CD4-positive, alpha-beta memory T cell (primary cell): ENCODE results near the gene TMEM176B. TPM values are rescaled to one million over a fixed set of nuclear protein-coding genes. Genes with fewer than 3 reads are reported as not detected.

Experiments used
- CTCF ChIA-PET: fragments of 350-600 bp; sonication (Branson Sonifier 250); formaldehyde crosslinking; loops from one replicate; lab custom pipeline; 2021; ENCODE audit warnings: inconsistent platforms; ENCODE audit not compliant: partially characterized antibody; lab: Charles Lee
- POLR2A ChIA-PET: fragments of 350-600 bp; sonication (Branson Sonifier 250); formaldehyde crosslinking; loops from one replicate; lab custom pipeline; 2021; ENCODE audit not compliant: partially characterized antibody; lab: Charles Lee
- DNase-seq, 5 donors: peaks; one replicate each; pipeline versions ENCODE4 v3.0.0 to v3.0.0-alpha.2; 2020 to 2022; ENCODE audit warnings: mixed read lengths in 1 of 5
- H3K27ac ChIP-seq: one replicate; pipeline ENCODE4 v1.7.0; 2013; ENCODE audit warnings: low read depth, low read length
- H3K27me3 ChIP-seq: 2 replicates; pipeline ENCODE4 v1.7.0; 2013; ENCODE audit warnings: mild to moderate bottlenecking, low read length, moderate library complexity; ENCODE audit not compliant: insufficient read depth
- H3K36me3 ChIP-seq: 2 replicates; pipeline ENCODE4 v1.7.0; 2013; ENCODE audit warnings: mild to moderate bottlenecking, low read length, moderate library complexity; ENCODE audit not compliant: insufficient read depth
- H3K4me1 ChIP-seq: 2 replicates; pipeline ENCODE4 v1.7.0; 2013; ENCODE audit warnings: mild to moderate bottlenecking, low read length, moderate library complexity; ENCODE audit not compliant: insufficient read depth
- H3K4me3 ChIP-seq, 2 donors: one replicate each; pipeline ENCODE4 v1.7.0; 2013; ENCODE audit warnings: low read length in 2 of 2, mild to moderate bottlenecking in 1 of 2
- H3K9me3 ChIP-seq, 2 donors: one replicate each; pipeline ENCODE4 v1.7.0; 2013; ENCODE audit warnings: low read length in 2 of 2, control low read depth in 1 of 2; ENCODE audit not compliant: control insufficient read depth in 1 of 2
- H3K27ac Mint-ChIP-seq, 7 donors: one replicate each; pipeline ENCODE4 v1.8.0; 2020 to 2021; ENCODE audit warnings: mixed read lengths in 7 of 7, mild to moderate bottlenecking in 6 of 7, inconsistent platforms in 3 of 7, moderate library complexity in 3 of 7
- H3K27me3 Mint-ChIP-seq, 2 donors: one replicate each; pipeline ENCODE4 v1.8.0; 2020 to 2021; ENCODE audit warnings: mixed read lengths in 2 of 2
- H3K36me3 Mint-ChIP-seq, 2 donors: one replicate each; pipeline ENCODE4 v1.8.0; 2020 to 2021; ENCODE audit warnings: mixed read lengths in 2 of 2, inconsistent platforms in 1 of 2, mild to moderate bottlenecking in 1 of 2
- H3K4me1 Mint-ChIP-seq, 4 donors: one replicate each; pipeline ENCODE4 v1.8.0; 2020 to 2021; ENCODE audit warnings: mixed read lengths in 4 of 4, mild to moderate bottlenecking in 1 of 4
- H3K4me3 Mint-ChIP-seq, 8 donors: one replicate each; pipeline ENCODE4 v1.8.0; 2020 to 2021; ENCODE audit warnings: mixed read lengths in 8 of 8, mild to moderate bottlenecking in 7 of 8, moderate library complexity in 6 of 8, inconsistent platforms in 3 of 8
- H3K9me3 Mint-ChIP-seq, 8 donors: one replicate each; pipeline ENCODE4 v1.8.0; 2020 to 2021; ENCODE audit warnings: mixed read lengths in 8 of 8, mild to moderate bottlenecking in 5 of 8, inconsistent platforms in 3 of 8, moderate library complexity in 1 of 8
- intact Hi-C: fragments of 100-400 bp; cut with micrococcal nuclease; formaldehyde crosslinking; loops from one replicate; pipeline ENCODE4 v1.15.1; 2023
- polyA plus RNA-seq, 2 donors: library from polyadenylated mRNA; unstranded; fragments of 300-500 nt; fragmentation: Illumina TruSeq; gene quantifications; one replicate each; pipeline ENCODE4 v1.2.3, GENCODE V29; 2021
- total RNA-seq, 2 experiments: library from RNA; stranded (reverse); gene quantifications; one replicate each; pipeline ENCODE4 v1.2.3, GENCODE V29; 2021

The TMEM176B gene
- 1 to 10 TPM; 1.6 to 2.3 TPM for total RNA-seq
- polyA plus RNA-seq, result not detected

DNA sequence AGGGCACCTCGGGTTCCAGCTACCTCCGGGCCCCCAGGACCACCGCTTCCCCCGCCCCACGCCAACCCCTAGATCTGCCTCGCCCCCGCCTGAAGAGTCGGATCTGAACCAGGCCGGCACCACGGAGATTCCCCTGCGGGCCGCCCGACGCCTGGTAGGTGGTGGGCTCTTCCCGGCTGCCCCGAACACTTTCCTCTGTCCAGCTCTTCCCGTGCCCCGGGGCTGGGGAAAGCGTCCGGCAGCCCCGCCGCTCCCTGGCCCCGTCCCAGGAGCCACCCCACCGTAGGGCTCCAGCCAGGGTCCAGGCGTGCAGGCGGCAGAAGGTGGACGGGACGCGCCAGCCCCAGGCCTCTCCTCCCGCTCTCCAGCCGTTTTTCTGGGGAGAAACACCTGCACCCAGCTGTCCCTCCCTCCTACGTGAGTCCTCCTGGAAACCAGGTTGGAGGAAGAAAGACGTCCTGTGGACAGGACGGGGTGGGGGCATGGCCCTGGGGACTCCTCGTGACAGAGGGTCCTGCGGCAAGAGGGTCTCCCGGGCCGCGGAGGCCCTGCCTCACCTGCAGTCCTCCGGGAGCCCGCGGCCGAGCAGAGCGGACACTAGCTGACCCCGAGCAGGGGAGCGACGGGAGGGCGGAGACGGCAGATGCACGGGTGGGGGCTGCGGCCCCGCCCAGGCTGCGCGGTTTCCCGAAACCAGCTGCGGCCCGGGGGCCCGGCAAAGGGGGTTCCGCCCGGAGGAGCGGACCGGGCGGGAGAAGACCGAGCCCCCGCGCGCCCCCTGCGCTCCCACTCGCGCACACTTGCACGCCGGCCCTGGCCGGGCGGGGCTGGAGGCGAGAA, at the start of gene TMEM176B:
TMEM176B (minus strand) TSS at position 624 of the 840 bp plus-strand sequence. CDS start 3,795 bp downstream, outside the sequence.
- CTCF ChIA-PET, result no interaction called here
- DNase-seq, result no peak
- H3K4me1 ChIP-seq, result peaks cover 14% of the 10 kb centered on the region
- no peaks in the 10 kb centered on the region for H3K36me3 ChIP-seq
- Mint-ChIP-seq H3K27ac (no peak within 1 kb of the TSS), H3K4me3 (peak within 1 kb of the TSS; percentile 59 to 76 (median 74)), H3K27me3 (peaks cover 42 to 45% of the 10 kb centered on the region in 2 donors), H3K36me3 (peaks cover 0 to 1% of the 10 kb centered on the region in 2 donors), H3K9me3 (peaks cover 0 to 14% (median 6%) of the 10 kb centered on the region in 8 donors), H3K4me1 (peaks cover 2 to 14% (median 4%) of the 10 kb centered on the region in 4 donors)
- H3K4me3 ChIP-seq, result peak within 1 kb of the TSS in 1 of 2 donors; percentile 32
- H3K9me3 ChIP-seq, result no peaks in the 10 kb centered on the region
- intact Hi-C loops, result no loop called here
- POLR2A ChIA-PET, result interaction anchor here (0.6 kb wide), 1 partner anchor 1859 kb away, joined by 3 read pairs; no protein-coding TSS in a partner anchor
- H3K27me3 ChIP-seq, result peaks cover 32% of the 10 kb centered on the region
- no peak within 1 kb of the TSS for H3K27ac ChIP-seq

DNA sequence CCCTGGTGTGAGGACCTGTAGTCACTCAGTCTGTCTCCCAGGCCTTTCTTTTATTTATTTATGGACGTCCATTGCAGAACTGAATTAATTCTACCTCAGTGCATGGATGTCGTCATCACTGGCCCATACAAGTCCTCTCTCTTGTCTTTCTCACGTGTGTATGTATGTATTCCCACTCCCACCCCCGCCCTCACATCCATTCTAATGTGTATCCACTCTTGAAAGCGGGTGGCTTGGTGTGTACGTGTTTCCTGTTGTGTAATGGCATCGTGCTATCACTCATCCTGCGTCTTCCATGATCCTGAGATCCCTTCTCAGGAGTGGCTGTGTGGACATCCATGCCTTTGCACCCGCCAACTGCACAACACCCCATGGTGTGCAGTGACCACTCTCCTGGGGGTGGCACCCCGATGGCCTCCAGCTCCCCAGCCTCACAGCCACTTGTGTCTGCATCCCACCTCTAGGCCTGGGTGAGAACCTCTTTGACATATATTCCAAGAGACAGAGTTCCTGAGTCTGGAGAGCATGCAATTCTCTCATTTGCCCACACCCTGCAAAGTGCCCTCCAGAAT, 49.1 kb upstream of the TMEM176B start:
- ChIA-PET CTCF (no interaction called here), POLR2A (no interaction called here)
- no peaks in the 10 kb centered on the region for H3K9me3 Mint-ChIP-seq
- H3K27me3 Mint-ChIP-seq, result peaks cover 17 to 23% of the 10 kb centered on the region in 2 donors
- H3K27ac ChIP-seq, result no peak overlapping the region
- no peak overlapping the region for H3K27ac Mint-ChIP-seq
- no peaks in the 10 kb centered on the region for H3K36me3 ChIP-seq
- peaks cover 0 to 6% (median 0%) of the 10 kb centered on the region in 4 donors for H3K4me1 Mint-ChIP-seq
- DNase-seq, result no peak
- no peaks in the 10 kb centered on the region for H3K9me3 ChIP-seq
- peaks cover 7% of the 10 kb centered on the region for H3K27me3 ChIP-seq
- no peaks in the 10 kb centered on the region for H3K36me3 Mint-ChIP-seq
- intact Hi-C loops, result no loop called here
- H3K4me1 ChIP-seq, result no peaks in the 10 kb centered on the region
- no peak overlapping the region for H3K4me3 ChIP-seq
- H3K4me3 Mint-ChIP-seq, result no peak overlapping the region

DNA sequence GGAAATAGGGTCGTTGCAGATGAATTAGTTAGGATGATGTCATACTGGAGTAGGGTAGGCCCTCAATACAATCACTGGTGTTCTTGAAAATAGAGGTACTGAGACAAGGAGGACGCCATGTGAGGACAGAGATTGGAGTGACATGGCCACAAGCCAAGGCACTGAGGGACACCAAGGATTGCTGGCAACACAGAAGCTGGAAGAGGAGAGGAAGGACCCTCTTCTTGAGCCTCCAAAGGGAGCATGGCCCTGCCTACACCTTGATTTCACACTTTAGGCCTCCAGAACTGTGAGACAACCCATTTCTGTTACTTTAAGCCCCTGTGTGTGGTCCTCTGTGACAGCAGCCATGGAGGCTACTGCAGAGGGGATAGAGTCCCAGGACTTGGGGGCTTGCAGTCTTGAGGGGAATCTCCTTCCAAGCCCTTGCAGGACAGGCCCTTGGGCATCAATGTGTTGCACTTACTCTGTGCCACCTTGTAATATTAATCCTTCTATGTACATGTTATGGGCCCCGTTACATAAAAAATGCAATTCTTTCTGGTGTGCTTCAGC, 48.5 kb upstream of the TMEM176B start:
- Mint-ChIP-seq H3K4me3 (no peak overlapping the region), H3K4me1 (peaks cover 0 to 6% (median 0%) of the 10 kb centered on the region in 4 donors), H3K27ac (no peak overlapping the region), H3K36me3 (no peaks in the 10 kb centered on the region), H3K27me3 (peaks cover 16 to 22% of the 10 kb centered on the region in 2 donors), H3K9me3 (no peaks in the 10 kb centered on the region)
- DNase-seq, result no peak
- Histone ChIP-seq H3K27me3 (peaks cover 7% of the 10 kb centered on the region), H3K36me3 (no peaks in the 10 kb centered on the region), H3K27ac (no peak overlapping the region), H3K4me3 (no peak overlapping the region), H3K9me3 (no peaks in the 10 kb centered on the region), H3K4me1 (no peaks in the 10 kb centered on the region)
- intact Hi-C loops, result no loop called here
- POLR2A ChIA-PET, result no interaction called here
- CTCF ChIA-PET, result no interaction called here

- H3K27ac ChIP-seq, result no peak overlapping the region
- DNase-seq, result no peak
- no peaks in the 10 kb centered on the region for H3K36me3 ChIP-seq
- Mint-ChIP-seq H3K36me3 (no peaks in the 10 kb centered on the region), H3K4me3 (no peak overlapping the region), H3K4me1 (peaks cover 0 to 6% (median 0%) of the 10 kb centered on the region in 4 donors), H3K9me3 (no peaks in the 10 kb centered on the region), H3K27me3 (peaks cover 16 to 22% of the 10 kb centered on the region in 2 donors), H3K27ac (no peak overlapping the region)
- ChIA-PET POLR2A (no interaction called here), CTCF (no interaction called here)
- no peaks in the 10 kb centered on the region for H3K9me3 ChIP-seq
- H3K4me1 ChIP-seq, result no peaks in the 10 kb centered on the region
- H3K27me3 ChIP-seq, result peaks cover 7% of the 10 kb centered on the region
- H3K4me3 ChIP-seq, result no peak overlapping the region
- intact Hi-C loops, result no loop called here
These were observed 47.9 kb upstream of the TMEM176B start for GRCh38 chr7:150848111-150848510.

DNA sequence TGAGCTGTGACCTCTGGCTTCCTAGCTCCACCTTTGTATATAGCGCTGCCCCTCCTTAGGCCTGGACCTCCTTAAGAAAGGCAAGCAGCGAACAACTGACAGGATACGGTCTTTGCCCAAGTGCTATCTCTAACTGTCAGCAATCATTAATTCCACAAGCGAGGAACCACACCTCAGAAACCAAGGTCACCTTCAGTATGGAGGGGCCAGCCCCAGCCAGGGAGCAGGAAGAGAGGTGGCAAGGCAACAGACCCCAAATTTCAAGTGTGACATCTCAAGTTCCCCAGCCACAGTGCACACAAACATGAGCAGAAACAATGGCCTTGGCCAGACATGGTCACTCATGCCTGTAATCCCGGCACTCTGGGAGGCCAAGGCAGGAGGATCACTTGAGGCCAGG, 47.4 kb upstream of the TMEM176B start:
- Histone ChIP-seq H3K36me3 (no peaks in the 10 kb centered on the region), H3K9me3 (no peaks in the 10 kb centered on the region), H3K27me3 (peaks cover 7% of the 10 kb centered on the region), H3K4me3 (no peak overlapping the region), H3K27ac (no peak overlapping the region), H3K4me1 (no peaks in the 10 kb centered on the region)
- POLR2A ChIA-PET, result no interaction called here
- Mint-ChIP-seq H3K9me3 (no peaks in the 10 kb centered on the region), H3K27me3 (peaks cover 16 to 18% of the 10 kb centered on the region in 2 donors), H3K4me1 (peaks cover 0 to 4% (median 0%) of the 10 kb centered on the region in 4 donors), H3K27ac (peak overlapping the region in 1 of 7 donors; percentile 58), H3K4me3 (no peak overlapping the region), H3K36me3 (no peaks in the 10 kb centered on the region)
- CTCF ChIA-PET, result no interaction called here
- intact Hi-C loops, result no loop called here
- no peak for DNase-seq

DNA sequence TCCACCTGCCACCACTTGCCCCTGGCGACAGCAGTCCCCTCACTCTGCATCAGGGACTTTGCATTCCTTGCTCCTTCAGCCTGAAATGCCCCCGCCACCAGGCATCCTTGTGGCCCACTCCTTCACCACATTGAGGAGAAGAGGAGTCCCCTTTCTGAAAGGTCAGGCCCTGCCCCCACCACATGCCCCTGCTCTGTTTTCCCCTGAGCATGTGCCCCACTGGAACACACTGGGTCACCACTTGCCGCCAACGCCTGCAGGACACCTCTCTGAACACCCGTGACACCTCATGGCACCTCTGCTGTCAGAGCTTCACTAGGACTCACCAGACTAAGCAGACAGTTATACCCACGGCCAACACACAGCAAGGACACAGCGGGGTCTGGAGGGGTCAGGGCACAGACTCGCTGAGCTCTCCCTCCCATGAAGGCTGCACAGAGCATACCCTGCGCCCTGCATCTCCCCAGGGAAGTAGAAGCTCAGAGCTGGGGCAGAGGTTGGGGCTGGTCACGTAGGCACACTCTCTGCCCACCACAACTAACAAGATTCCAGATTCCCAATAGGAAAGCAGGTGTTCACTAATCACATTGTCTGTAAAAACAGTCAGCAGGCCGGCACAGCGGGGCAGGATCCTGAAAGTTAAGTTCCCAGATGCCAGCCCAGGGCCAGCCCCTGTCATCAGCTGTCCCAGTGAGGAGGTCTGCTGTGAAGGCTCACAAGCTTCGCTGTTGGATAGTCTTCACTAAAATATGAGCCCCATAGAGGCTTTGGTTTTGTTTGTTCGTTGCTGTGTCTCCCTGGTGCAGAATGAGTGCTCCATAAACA, 46.3 kb upstream of the TMEM176B start:
- Histone ChIP-seq H3K4me1 (no peaks in the 10 kb centered on the region), H3K36me3 (no peaks in the 10 kb centered on the region), H3K27ac (no peak overlapping the region), H3K4me3 (no peak overlapping the region), H3K9me3 (no peaks in the 10 kb centered on the region), H3K27me3 (no peaks in the 10 kb centered on the region)
- DNase-seq, result no peak
- peak overlapping the region in 1 of 8 donors; percentile 10 for H3K4me3 Mint-ChIP-seq
- POLR2A ChIA-PET, result no interaction called here
- no peaks in the 10 kb centered on the region for H3K4me1 Mint-ChIP-seq
- no peak overlapping the region for H3K27ac Mint-ChIP-seq
- intact Hi-C loops, result no loop called here
- peaks cover 8 to 13% of the 10 kb centered on the region in 2 donors for H3K27me3 Mint-ChIP-seq
- no peaks in the 10 kb centered on the region for H3K36me3 Mint-ChIP-seq
- peaks cover 0 to 2% (median 0%) of the 10 kb centered on the region in 8 donors for H3K9me3 Mint-ChIP-seq
- CTCF ChIA-PET, result no interaction called here
